Endothelial cell of umbilical vein (primary cell): ENCODE data around the gene AP2A2. TPM values are rescaled to one million over a fixed set of nuclear protein-coding genes. Genes with fewer than 3 reads are reported as not detected.

Source experiments
- BruUV-seq: library from RNA; stranded (reverse); fragments of 400-500 nt; replicated peaks from 2 replicates; lab custom pipeline; 2021; lab: Mats Ljungman, UMichigan
- CTCF ChIA-PET: fragments of 300-600, 350-600 bp; sonication (Branson Sonifier 250); formaldehyde crosslinking; loops from one replicate; lab custom pipeline; 2021; ENCODE audit warnings: antibody characterized with exemption, inconsistent platforms; lab: Charles Lee
- POLR2A ChIA-PET: fragments of 300-600, 350-600 bp; sonication (Branson Sonifier 250); formaldehyde crosslinking; loops from one replicate; lab custom pipeline; 2021; ENCODE audit warnings: antibody characterized with exemption, inconsistent platforms; lab: Charles Lee
- DNase-seq: peaks from one replicate; pipeline ENCODE4 v3.0.0-alpha.2; 2011; ENCODE audit warnings: low read depth, low spot score
- FAIRE-seq: peaks from 2 replicates; lab custom pipeline; 2011; peaks lifted over from hg19 to GRCh38; lab: Jason Lieb, UNC
- H2AFZ ChIP-seq: 2 replicates; pipeline ENCODE4 v1.6.0; 2012; ENCODE audit warnings: low read depth, low read length, control low read depth, inconsistent platforms
- H3K27ac ChIP-seq: 2 replicates; pipeline ENCODE4 v1.5.1; 2011; ENCODE audit warnings: low read depth, mild to moderate bottlenecking, control low read depth, low read length, moderate library complexity; ENCODE audit not compliant: insufficient read depth
- H3K27me3 ChIP-seq, 2 experiments: 2 replicates each; pipeline versions ENCODE4 v1.6.0 to v1.6.1; 2011; ENCODE audit warnings: low read length in 2 of 2, mixed read lengths in 1 of 2; ENCODE audit not compliant: control insufficient read depth in 2 of 2, insufficient read depth in 2 of 2
- H3K36me3 ChIP-seq, 2 experiments: 2 replicates in 1 of 2; 3 replicates in 1 of 2; pipeline ENCODE4 v1.5.1; 2011; ENCODE audit warnings: low read length in 2 of 2, mild to moderate bottlenecking in 1 of 2, moderate library complexity in 1 of 2; ENCODE audit not compliant: control insufficient read depth in 2 of 2, insufficient read depth in 2 of 2; ENCODE audit errors: extremely low read depth in 1 of 2
- H3K4me1 ChIP-seq: 3 replicates; pipeline ENCODE4 v1.5.1; 2011; ENCODE audit warnings: mild to moderate bottlenecking, low read length; ENCODE audit not compliant: control insufficient read depth, insufficient read depth; ENCODE audit errors: extremely low read depth
- H3K4me2 ChIP-seq: 2 replicates; pipeline ENCODE4 v1.6.1; 2011; ENCODE audit warnings: low read length, control low read depth, mixed read lengths; ENCODE audit not compliant: insufficient read depth
- H3K4me3 ChIP-seq, 3 experiments: fragments of 200-600 bp in 1 of 3; sonication (generic), shearing (Covaris generic) in 1 of 3; replicated peaks in 1 of 3; 2 replicates each; pipeline ENCODE4 v1.5.1; 2011 to 2016; ENCODE audit warnings: control low read depth in 3 of 3, low read length in 3 of 3, mild to moderate bottlenecking in 2 of 3, inconsistent platforms in 1 of 3, low read depth in 1 of 3, moderate library complexity in 1 of 3; ENCODE audit not compliant: insufficient read depth in 1 of 3
- H3K79me2 ChIP-seq: 2 replicates; pipeline ENCODE4 v1.6.0; 2012; ENCODE audit warnings: low read length, inconsistent platforms; ENCODE audit not compliant: control insufficient read depth, insufficient read depth
- H3K9ac ChIP-seq: replicated peaks from 2 replicates; pipeline ENCODE3; 2011; ENCODE audit warnings: low read length, control low read depth; ENCODE audit not compliant: insufficient read depth; ENCODE audit errors: extremely low read depth
- H3K9me1 ChIP-seq: replicated peaks from 3 replicates; pipeline ENCODE4 v1.6.0; 2011; ENCODE audit warnings: mild to moderate bottlenecking, low read length; ENCODE audit not compliant: control insufficient read depth, insufficient read depth; ENCODE audit errors: extremely low read depth
- H3K9me3 ChIP-seq: replicated peaks from 2 replicates; pipeline ENCODE4 v1.5.1; 2012; ENCODE audit warnings: low read length, inconsistent platforms; ENCODE audit not compliant: control insufficient read depth, insufficient read depth
- H4K20me1 ChIP-seq: replicated peaks from 2 replicates; pipeline ENCODE3; 2011; ENCODE audit warnings: mild to moderate bottlenecking, low read length; ENCODE audit not compliant: control insufficient read depth, insufficient read depth; ENCODE audit errors: extremely low read depth
- EZH2 ChIP-seq: IDR thresholded peaks from 2 replicates; pipeline ENCODE4 v1.6.1; 2012; ENCODE audit warnings: borderline replicate concordance, low read depth, mild to moderate bottlenecking, moderate library complexity, low read length, inconsistent platforms; ENCODE audit not compliant: severe bottlenecking
- GATA2 ChIP-seq: IDR thresholded peaks from 2 replicates; pipeline ENCODE4 v1.7.0; 2011; ENCODE audit warnings: low read depth, mild to moderate bottlenecking, moderate library complexity, mixed read lengths, low read length; ENCODE audit not compliant: insufficient read length, insufficient read depth
- JUN ChIP-seq: IDR thresholded peaks from 2 replicates; pipeline ENCODE4 v1.6.1; 2011; ENCODE audit warnings: borderline replicate concordance, low read depth; ENCODE audit not compliant: insufficient read length, insufficient read depth
- POLR2A ChIP-seq: IDR thresholded peaks from 2 replicates; pipeline ENCODE4 v1.6.1; 2012; ENCODE audit warnings: low read depth, mild to moderate bottlenecking, control low read depth, low read length
- POLR2AphosphoS5 ChIP-seq: IDR thresholded peaks from 2 replicates; pipeline ENCODE4 v1.6.1; 2012; ENCODE audit warnings: low read depth, mild to moderate bottlenecking, control low read depth, low read length, moderate library complexity; ENCODE audit not compliant: insufficient read depth
- dilution Hi-C: fragments of 300-500 bp; cut with MboI; formaldehyde crosslinking; loops from one replicate; pipeline ENCODE4 v1.15.0; 2019; ENCODE audit warnings: low sequenced_read_pairs; ENCODE audit not compliant: extremely low pct_ligation_motif_present
- intact Hi-C: fragments of 100-400 bp; cut with micrococcal nuclease; formaldehyde crosslinking; loops from one replicate; pipeline ENCODE4 v1.10.0; 2022
- polyA plus RNA-seq, 4 experiments: library from polyadenylated mRNA; depleted of rRNA in 3 of 4; stranded (reverse) in 3 of 4; unstranded in 1 of 4; fragments of >200 nt; gene quantifications; 2 replicates each; pipeline versions ENCODE4 v1.2.1 to v1.2.3, GENCODE V29; 2011 to 2012; ENCODE audit warnings: missing spikeins in 1 of 4
- total RNA-seq: library from RNA; stranded (reverse); gene quantifications from 2 replicates; pipeline ENCODE4 v1.2.3, GENCODE V29; 2021
- TF ChIP-seq, protein P1 (sequence below): IDR thresholded peaks from 2 replicates; pipeline ENCODE4 v1.6.1; 2011; ENCODE audit not compliant: insufficient read depth, insufficient read length
- TF ChIP-seq, protein P2 (sequence below), 2 donors: IDR thresholded peaks; 1 replicate in 1 of 2; 2 replicates in 1 of 2; pipeline ENCODE4 v1.5.1; 2011; ENCODE audit warnings: low read length in 2 of 2, mild to moderate bottlenecking in 2 of 2, moderate library complexity in 2 of 2, control low read depth in 1 of 2, inconsistent platforms in 1 of 2, low read depth in 1 of 2; ENCODE audit not compliant: insufficient read depth in 1 of 2; ENCODE audit errors: extremely low read depth in 1 of 2

Gene AP2A2
- total and polyA plus RNA-seq, 2 donors (not counting 3 experiments of a cell fraction or from before 2014, with no cell fraction given): 89.5 to 92.6 TPM

DNA sequence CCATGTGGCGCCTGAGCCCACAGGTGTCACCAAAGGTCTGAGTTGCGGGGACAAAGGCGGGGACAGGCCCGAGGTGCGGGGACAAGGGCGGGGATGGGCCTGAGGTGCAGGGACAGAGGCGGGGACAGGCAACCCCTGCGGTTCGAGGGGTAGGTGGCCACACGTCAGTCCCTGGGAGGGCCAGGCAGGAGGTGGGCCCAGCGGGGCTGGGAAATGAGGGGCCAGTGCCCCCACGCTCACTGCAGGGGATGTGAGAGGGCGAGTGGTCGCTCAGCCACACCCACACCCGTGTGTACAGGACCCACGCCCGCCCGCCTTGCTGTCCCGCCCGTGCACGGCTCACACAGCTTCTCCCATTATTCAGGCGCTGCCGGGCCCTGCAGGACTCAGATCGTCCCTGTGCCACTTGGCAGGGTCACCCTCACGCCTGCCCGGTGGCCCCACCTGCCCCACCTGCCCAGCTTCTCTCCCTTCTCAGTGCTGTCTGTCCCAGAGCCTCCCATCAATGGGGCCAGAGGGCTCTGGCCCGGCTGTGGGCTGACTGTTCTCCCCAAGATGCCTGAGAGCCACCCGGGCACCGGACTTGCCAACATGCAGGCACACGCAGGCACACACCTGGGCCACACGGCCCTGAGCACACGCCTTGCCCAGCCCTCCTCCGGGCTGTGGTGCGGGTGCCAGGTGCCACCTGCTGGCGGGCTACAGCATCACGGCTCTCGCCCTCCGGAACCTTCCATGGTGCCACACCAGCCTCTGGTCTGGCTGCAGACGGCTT, 125.1 kb downstream of the AP2A2 start:
- no peaks in the 10 kb centered on the region for H3K79me2 ChIP-seq
- intact Hi-C loops: loop anchor here (1.0 to 5.0 kb wide), 3 partner anchors 138 to 202 kb away; partner anchors contain the start of gene CHID1
- ChIA-PET CTCF (interaction anchor here (0.6 to 4.9 kb wide), 23 partner anchors 10 to 267 kb away, joined by 3 to 46 read pairs (median 4); partner anchors contain the start of genes AP2A2 and TSPAN4), POLR2A (no interaction called here)
- no peak overlapping the region for H3K4me3 ChIP-seq
- dilution Hi-C loops: no loop called here
- H3K36me3 ChIP-seq: no peaks in the 10 kb centered on the region
- no peak overlapping the region for H2AFZ ChIP-seq
- H3K27me3 ChIP-seq: peaks cover 4 to 5% of the 10 kb centered on the region in 2 experiments
- H3K4me1 ChIP-seq: no peaks in the 10 kb centered on the region
- DNase-seq (peak; percentile 57), FAIRE-seq (peak; percentile 72)
- no peak for TF ChIP-seq POLR2A
- TF ChIP-seq EZH2: no peak
- TF ChIP-seq, protein P1, sequence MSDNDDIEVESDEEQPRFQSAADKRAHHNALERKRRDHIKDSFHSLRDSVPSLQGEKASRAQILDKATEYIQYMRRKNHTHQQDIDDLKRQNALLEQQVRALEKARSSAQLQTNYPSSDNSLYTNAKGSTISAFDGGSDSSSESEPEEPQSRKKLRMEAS: no peak
- TF ChIP-seq JUN: no peak
- no peak for TF ChIP-seq POLR2AphosphoS5
- TF ChIP-seq, protein P2, sequence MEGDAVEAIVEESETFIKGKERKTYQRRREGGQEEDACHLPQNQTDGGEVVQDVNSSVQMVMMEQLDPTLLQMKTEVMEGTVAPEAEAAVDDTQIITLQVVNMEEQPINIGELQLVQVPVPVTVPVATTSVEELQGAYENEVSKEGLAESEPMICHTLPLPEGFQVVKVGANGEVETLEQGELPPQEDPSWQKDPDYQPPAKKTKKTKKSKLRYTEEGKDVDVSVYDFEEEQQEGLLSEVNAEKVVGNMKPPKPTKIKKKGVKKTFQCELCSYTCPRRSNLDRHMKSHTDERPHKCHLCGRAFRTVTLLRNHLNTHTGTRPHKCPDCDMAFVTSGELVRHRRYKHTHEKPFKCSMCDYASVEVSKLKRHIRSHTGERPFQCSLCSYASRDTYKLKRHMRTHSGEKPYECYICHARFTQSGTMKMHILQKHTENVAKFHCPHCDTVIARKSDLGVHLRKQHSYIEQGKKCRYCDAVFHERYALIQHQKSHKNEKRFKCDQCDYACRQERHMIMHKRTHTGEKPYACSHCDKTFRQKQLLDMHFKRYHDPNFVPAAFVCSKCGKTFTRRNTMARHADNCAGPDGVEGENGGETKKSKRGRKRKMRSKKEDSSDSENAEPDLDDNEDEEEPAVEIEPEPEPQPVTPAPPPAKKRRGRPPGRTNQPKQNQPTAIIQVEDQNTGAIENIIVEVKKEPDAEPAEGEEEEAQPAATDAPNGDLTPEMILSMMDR (IDR thresholded peaks at IDR 0.05; ENCODE audit: extremely low read depth in 1 of 2, insufficient read depth in 1 of 2, low read depth in 1 of 2, low read length in 2 of 2): peak; percentile 86 to 98
- TF ChIP-seq GATA2: no peak
- H3K27ac ChIP-seq: no peak overlapping the region
- BruUV-seq: no TSS peak
- no peaks in the 10 kb centered on the region for H3K9me3 ChIP-seq
- H4K20me1 ChIP-seq: no peaks in the 10 kb centered on the region
- H3K9ac ChIP-seq: no peak overlapping the region
- no peaks in the 10 kb centered on the region for H3K9me1 ChIP-seq
- no peak overlapping the region for H3K4me2 ChIP-seq
